ENCODE data around the gene DIDO1.

DIDO1 gene

GRCh38 chr20:62926229-62927127 lies at the start of gene DIDO1:
Gene DIDO1, minus strand, starts transcription at chr20:62926505.
- peak; percentile 81 to 82 for DNase-seq (ENCODE audit: extremely low read depth in 1 of 2, low read depth in 1 of 2)

- no peak for DNase-seq (ENCODE audit: extremely low read depth in 1 of 2, low read depth in 1 of 2)
These were observed 49.0 kb upstream of the DIDO1 start for GRCh38 chr20:62975251-62975760.

- no peak for DNase-seq (ENCODE audit: extremely low read depth in 1 of 2, low read depth in 1 of 2)
These were observed 46.8 kb upstream of the DIDO1 start for GRCh38 chr20:62972845-62973745.

GRCh38 chr20:62971950-62972844 lies 45.9 kb upstream of the DIDO1 start:
- DNase-seq (ENCODE audit: extremely low read depth in 1 of 2, low read depth in 1 of 2), result peak; percentile 67 to 76

GRCh38 chr20:62971211-62971949 lies 45.1 kb upstream of the DIDO1 start:
- DNase-seq (ENCODE audit: extremely low read depth in 1 of 2, low read depth in 1 of 2), result no peak

- DNase-seq (ENCODE audit: extremely low read depth in 1 of 2, low read depth in 1 of 2), result no peak
These were observed 44.3 kb upstream of the DIDO1 start for GRCh38 chr20:62970307-62971210.

GRCh38 chr20:62969939-62970306 lies 43.6 kb upstream of the DIDO1 start:
- no peak for DNase-seq (ENCODE audit: extremely low read depth in 1 of 2, low read depth in 1 of 2)

GRCh38 chr20:62969179-62969760 lies 43.0 kb upstream of the DIDO1 start:
- no peak for DNase-seq (ENCODE audit: extremely low read depth in 1 of 2, low read depth in 1 of 2)

GRCh38 chr20:62968378-62969178 lies 42.3 kb upstream of the DIDO1 start:
- no peak for DNase-seq (ENCODE audit: extremely low read depth in 1 of 2, low read depth in 1 of 2)

GRCh38 chr20:62967628-62968351 lies 41.5 kb upstream of the DIDO1 start:
- no peak for DNase-seq (ENCODE audit: extremely low read depth in 1 of 2, low read depth in 1 of 2)

- DNase-seq (ENCODE audit: extremely low read depth in 1 of 2, low read depth in 1 of 2), result no peak
These were observed 40.8 kb upstream of the DIDO1 start for GRCh38 chr20:62967149-62967501.

GRCh38 chr20:62966212-62967148 lies 40.2 kb upstream of the DIDO1 start:
- no peak for DNase-seq (ENCODE audit: extremely low read depth in 1 of 2, low read depth in 1 of 2)

GRCh38 chr20:62965363-62965771 lies 39.1 kb upstream of the DIDO1 start:
- DNase-seq (ENCODE audit: extremely low read depth in 1 of 2, low read depth in 1 of 2), result no peak

- no peak for DNase-seq (ENCODE audit: extremely low read depth in 1 of 2, low read depth in 1 of 2)
These were observed 38.4 kb upstream of the DIDO1 start for GRCh38 chr20:62964700-62965099.

GRCh38 chr20:62963614-62964397 lies 37.5 kb upstream of the DIDO1 start:
- DNase-seq (ENCODE audit: extremely low read depth in 1 of 2, low read depth in 1 of 2), result no peak

All from stimulated activated CD8-positive, alpha-beta memory T cell treated with anti-CD3 and anti-CD28 coated beads, Interleukin-7, amount 100 ng/mL, for 48 hours (primary cell).